Body of pancreas (tissue), 4 donors: ENCODE results near the gene NTMT1.

Experiments used
- CTCF ChIP-seq, 7 experiments: fragments of 450-650 bp in 4 of 7; fragments of 200-600 bp in 3 of 7; sonication (generic) in 3 of 7; IDR thresholded peaks; one replicate each; pipeline ENCODE4 v1.5.1; 2016 to 2019; ENCODE audit warnings: antibody characterized with exemption in 7 of 7
- POLR2A ChIP-seq, 3 donors: fragments of 450-650 bp; IDR thresholded peaks; one replicate each; pipeline ENCODE4 v1.6.1; 2016; ENCODE audit warnings: antibody characterized with exemption in 3 of 3, mild to moderate bottlenecking in 2 of 3

DNA sequence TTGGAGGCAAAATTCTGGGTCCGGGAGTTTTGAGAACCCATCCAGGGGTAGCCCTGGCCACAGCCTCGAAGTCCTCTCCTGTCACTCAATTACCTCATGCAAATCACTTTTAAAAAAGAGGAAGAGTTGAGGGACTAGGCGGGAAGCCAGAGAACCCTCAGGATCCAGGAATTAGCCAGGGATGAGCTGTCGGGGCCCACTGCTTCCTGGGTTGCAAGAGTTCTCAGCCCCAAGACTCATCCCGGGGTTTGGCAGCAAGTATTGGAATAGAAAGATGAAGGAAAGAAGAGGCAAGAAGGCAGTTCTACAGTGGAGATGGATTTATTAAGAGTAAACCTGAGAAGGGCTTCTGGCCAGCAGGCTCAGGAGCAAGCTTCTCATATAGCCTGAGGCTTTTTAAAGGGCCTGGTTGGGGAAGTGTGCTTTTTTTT lies 30.6 kb upstream of the NTMT1 start:
- no peak for TF ChIP-seq CTCF (IDR thresholded peaks at IDR 0.05)
- TF ChIP-seq POLR2A (IDR thresholded peaks at IDR 0.05): no peak
